Mesenchymal stem cell (in vitro differentiated cells and primary cell): ENCODE measurements around the gene TMEM186.

Experiments
- DNase-seq: peaks from one replicate; pipeline ENCODE4 v3.0.0-alpha.2; 2013
- H2AFZ ChIP-seq: one replicate; pipeline ENCODE4 v1.6.1; 2013; ENCODE audit warnings: low read depth, mild to moderate bottlenecking, control low read depth, inconsistent platforms, low read length, moderate library complexity
- H2AK5ac ChIP-seq: 2 replicates; pipeline ENCODE4 v1.6.1; 2013; ENCODE audit warnings: low read length, moderate library complexity, mild to moderate bottlenecking, inconsistent platforms; ENCODE audit not compliant: severe bottlenecking
- H2BK120ac ChIP-seq: one replicate; pipeline ENCODE4 v1.6.1; 2013; ENCODE audit warnings: low read depth, mild to moderate bottlenecking, inconsistent platforms, low read length, moderate library complexity
- H2BK12ac ChIP-seq, 2 experiments: one replicate each; pipeline ENCODE4 v1.6.1; 2013; ENCODE audit warnings: inconsistent platforms in 2 of 2, low read length in 2 of 2, mild to moderate bottlenecking in 2 of 2, moderate library complexity in 2 of 2, control low read depth in 1 of 2
- H2BK15ac ChIP-seq: one replicate; pipeline ENCODE4 v1.6.1; 2013; ENCODE audit warnings: mild to moderate bottlenecking, low read depth, inconsistent platforms; ENCODE audit not compliant: poor library complexity, severe bottlenecking
- H2BK5ac ChIP-seq: 2 replicates; pipeline ENCODE4 v1.6.1; 2013; ENCODE audit warnings: low read depth, mild to moderate bottlenecking, low read length, control low read depth, inconsistent platforms; ENCODE audit not compliant: poor library complexity, severe bottlenecking
- H3K14ac ChIP-seq, 2 experiments: one replicate each; pipeline ENCODE4 v1.6.1; 2013; ENCODE audit warnings: inconsistent platforms in 2 of 2, low read length in 2 of 2, control low read depth in 1 of 2, mild to moderate bottlenecking in 1 of 2, moderate library complexity in 1 of 2
- H3K18ac ChIP-seq, 2 experiments: one replicate each; pipeline ENCODE4 v1.6.1; 2013; ENCODE audit warnings: inconsistent platforms in 2 of 2, low read length in 2 of 2, control low read depth in 1 of 2, low read depth in 1 of 2, mild to moderate bottlenecking in 1 of 2
- H3K23ac ChIP-seq, 2 experiments: one replicate each; pipeline ENCODE4 v1.6.1; 2013; ENCODE audit warnings: inconsistent platforms in 2 of 2, low read length in 2 of 2, mild to moderate bottlenecking in 2 of 2, moderate library complexity in 2 of 2, control low read depth in 1 of 2
- H3K27ac ChIP-seq: 2 replicates; pipeline ENCODE4 v1.5.1; 2013; ENCODE audit warnings: mild to moderate bottlenecking, moderate library complexity, low read length, control low read depth, inconsistent platforms; ENCODE audit not compliant: poor library complexity, severe bottlenecking
- H3K27me3 ChIP-seq, 2 experiments: 2 replicates each; pipeline versions ENCODE4 v1.6.1 to v1.7.0; 2013; ENCODE audit warnings: low read length in 2 of 2, mild to moderate bottlenecking in 2 of 2, moderate library complexity in 2 of 2, control low read depth in 1 of 2, inconsistent platforms in 1 of 2; ENCODE audit not compliant: control insufficient read depth in 1 of 2, insufficient read depth in 1 of 2
- H3K36me3 ChIP-seq, 2 experiments: 2 replicates each; pipeline versions ENCODE4 v1.6.1 to v1.7.0; 2013; ENCODE audit warnings: low read length in 2 of 2, control low read depth in 1 of 2, inconsistent platforms in 1 of 2, low read depth in 1 of 2, mild to moderate bottlenecking in 1 of 2; ENCODE audit not compliant: insufficient read depth in 2 of 2, control insufficient read depth in 1 of 2
- H3K4ac ChIP-seq, 2 experiments: one replicate each; pipeline ENCODE4 v1.6.1; 2013; ENCODE audit warnings: inconsistent platforms in 2 of 2, low read length in 2 of 2, mild to moderate bottlenecking in 2 of 2, moderate library complexity in 2 of 2, control low read depth in 1 of 2, low read depth in 1 of 2
- H3K4me1 ChIP-seq: 2 replicates; pipeline ENCODE4 v1.6.1; 2013; ENCODE audit warnings: low read depth, low read length, control low read depth; ENCODE audit not compliant: control insufficient read depth, insufficient read depth
- H3K4me2 ChIP-seq: 2 replicates; pipeline ENCODE4 v1.6.1; 2013; ENCODE audit warnings: low read length, mild to moderate bottlenecking, inconsistent platforms; ENCODE audit not compliant: poor library complexity, severe bottlenecking
- H3K4me3 ChIP-seq, 2 experiments: 2 replicates each; pipeline versions ENCODE4 v1.5.1 to v1.7.0; 2013; ENCODE audit warnings: low read length in 2 of 2, mild to moderate bottlenecking in 2 of 2, control low read depth in 1 of 2, low read depth in 1 of 2; ENCODE audit not compliant: insufficient read depth in 1 of 2
- H3K79me1 ChIP-seq: replicated peaks from 2 replicates; pipeline ENCODE4 v1.6.1; 2013; ENCODE audit warnings: mild to moderate bottlenecking, control low read depth, low read length, inconsistent platforms; ENCODE audit not compliant: poor library complexity, severe bottlenecking
- H3K9ac ChIP-seq: 2 replicates; pipeline ENCODE4 v1.7.0; 2013; ENCODE audit warnings: mild to moderate bottlenecking, low read length, moderate library complexity
- H3K9me3 ChIP-seq: 2 replicates; pipeline ENCODE4 v1.7.0; 2013; ENCODE audit warnings: mild to moderate bottlenecking, low read length; ENCODE audit not compliant: control insufficient read depth
- H4K8ac ChIP-seq: one replicate; pipeline ENCODE4 v1.6.1; 2013; ENCODE audit warnings: inconsistent platforms, mild to moderate bottlenecking, low read length, moderate library complexity
- H4K91ac ChIP-seq: one replicate; pipeline ENCODE4 v1.6.1; 2013; ENCODE audit warnings: mild to moderate bottlenecking, low read length, inconsistent platforms
- WGBS: methylation state at CpG from one replicate; pipeline ENCODE4 v1.1.7; 2013; ENCODE audit warnings: mixed read lengths; 5-methylcytosine and 5-hydroxymethylcytosine counted together

The TMEM186 gene

DNA sequence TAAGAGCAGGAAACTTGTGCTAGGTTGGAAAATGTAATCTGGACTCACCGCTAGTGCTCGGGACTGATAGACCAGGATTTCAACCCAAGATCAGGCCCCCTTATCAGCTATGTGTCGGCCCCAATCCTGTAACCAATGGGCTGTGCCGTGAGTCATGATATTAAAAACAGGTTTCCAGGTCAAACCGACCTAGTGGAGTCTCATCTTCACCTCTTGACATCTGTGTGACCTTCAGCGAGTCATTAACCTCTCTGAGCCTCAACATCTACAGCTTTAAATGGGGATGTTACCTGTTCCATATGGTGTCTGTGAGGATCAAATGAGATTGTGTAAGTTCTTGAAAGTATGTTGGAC lies 712 bp upstream of the TMEM186 start:
- Histone ChIP-seq H3K4me3 (peak overlapping the region; percentile 91 to 97), H3K36me3 (peaks cover 15 to 54% of the 10 kb centered on the region in 2 experiments), H4K91ac (peak overlapping the region; percentile 99), H3K79me1 (peaks cover 22% of the 10 kb centered on the region), H3K4me2 (peak overlapping the region; percentile 91), H4K8ac (peak overlapping the region; percentile 99), H3K4me1 (peaks cover 11% of the 10 kb centered on the region), H2BK12ac (no peak overlapping the region), H3K27me3 (no peaks in the 10 kb centered on the region), H3K18ac (peak overlapping the region; percentile 96 to 98), H3K27ac (peak overlapping the region; percentile 81), H2AK5ac (peak overlapping the region; percentile 84), H2BK120ac (peak overlapping the region; percentile 39), H2AFZ (peak overlapping the region; percentile 46), H3K4ac (peak overlapping the region; percentile 98 to 100), H3K9me3 (no peaks in the 10 kb centered on the region), H3K14ac (peak overlapping the region; percentile 0 to 44), H2BK5ac (peak overlapping the region; percentile 79), H3K23ac (no peak overlapping the region), H2BK15ac (no peak overlapping the region), H3K9ac (peak overlapping the region; percentile 98)
- no peak for DNase-seq
- 0% methylated on average over 5 of the region's 6 CpGs for WGBS

DNA sequence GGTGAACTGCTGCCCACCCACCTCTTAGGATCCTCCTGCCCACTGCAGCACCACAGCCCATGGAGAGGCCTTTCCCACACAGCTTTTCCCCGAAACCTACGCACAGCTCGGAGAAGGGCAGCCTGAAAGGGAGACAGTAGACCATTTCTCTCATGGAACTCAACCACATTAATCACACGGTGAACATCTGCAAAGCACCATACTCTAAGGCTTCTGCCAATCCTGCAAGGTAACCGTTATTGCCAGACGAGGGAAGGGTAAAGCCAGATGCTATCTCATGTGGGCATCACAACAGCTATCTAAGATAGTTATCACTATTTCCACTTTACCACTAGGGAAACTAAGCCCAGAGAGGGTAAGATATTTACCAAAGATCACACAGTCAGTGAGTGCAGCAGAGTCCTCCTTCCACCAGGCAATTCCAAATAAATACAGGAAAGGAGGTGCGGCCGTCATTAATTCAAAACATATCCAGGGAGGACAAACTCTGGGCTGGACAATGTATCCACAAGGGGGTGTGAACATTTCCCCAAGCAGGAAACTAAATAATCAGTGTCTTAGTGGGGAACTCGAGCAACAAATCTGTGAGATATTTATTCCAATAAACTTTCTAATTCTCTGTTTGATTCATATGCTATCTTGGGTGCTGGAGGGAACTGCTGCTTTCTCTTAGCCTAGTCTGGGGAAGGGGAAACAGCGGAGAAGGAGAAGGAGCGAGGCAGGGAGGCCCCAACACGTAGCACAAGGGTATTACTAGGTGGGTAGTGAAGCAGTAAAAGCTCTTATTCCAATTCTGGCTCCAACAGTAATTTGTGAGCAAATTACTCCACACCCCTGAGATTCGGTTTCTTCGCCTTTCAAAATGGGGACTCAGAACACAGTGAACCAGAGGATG lies 723 bp downstream of the TMEM186 start:
- H3K4ac ChIP-seq: no peak overlapping the region
- peak overlapping the region; percentile 98 for H3K9ac ChIP-seq
- H3K36me3 ChIP-seq: peaks cover 4 to 43% of the 10 kb centered on the region in 2 experiments
- H2BK5ac ChIP-seq: no peak overlapping the region
- H3K4me1 ChIP-seq: peaks cover 11% of the 10 kb centered on the region
- peak overlapping the region; percentile 77 to 91 for H3K4me3 ChIP-seq
- H4K8ac ChIP-seq: peak overlapping the region; percentile 46
- DNase-seq: no peak
- H3K9me3 ChIP-seq: no peaks in the 10 kb centered on the region
- H3K4me2 ChIP-seq: peak overlapping the region; percentile 94
- H3K27me3 ChIP-seq: no peaks in the 10 kb centered on the region
- no peak overlapping the region for H3K18ac ChIP-seq
- peak overlapping the region; percentile 18 for H4K91ac ChIP-seq
- no peak overlapping the region for H3K23ac ChIP-seq
- H3K27ac ChIP-seq: no peak overlapping the region
- no peak overlapping the region for H2BK12ac ChIP-seq
- 62% methylated on average over 9 of the region's 14 CpGs for WGBS
- H2AK5ac ChIP-seq: no peak overlapping the region
- H2BK15ac ChIP-seq: no peak overlapping the region
- no peak overlapping the region for H3K14ac ChIP-seq
- H3K79me1 ChIP-seq: peaks cover 15% of the 10 kb centered on the region
- H2AFZ ChIP-seq: no peak overlapping the region
- H2BK120ac ChIP-seq: no peak overlapping the region

DNA sequence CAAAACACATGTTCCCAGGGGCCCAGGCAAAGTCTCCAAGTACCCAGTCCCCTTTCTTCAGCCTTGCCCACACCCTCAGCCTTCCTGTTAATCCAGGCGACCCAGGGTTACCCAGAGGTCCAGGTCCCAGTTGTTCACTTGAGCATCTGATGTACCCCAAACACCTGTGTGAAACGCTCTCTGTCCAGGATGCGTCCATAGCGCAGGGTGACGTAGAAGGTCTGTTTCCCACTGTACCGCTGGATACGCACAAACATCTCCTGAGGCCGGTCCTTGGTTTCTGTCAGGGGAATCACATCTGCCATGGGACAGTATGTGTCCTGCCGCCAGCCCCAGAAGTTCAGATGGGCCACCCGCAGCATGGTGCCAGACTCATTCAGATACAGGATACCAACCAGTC lies 1.6 kb downstream of the TMEM186 start:
- Histone ChIP-seq H3K9me3 (no peaks in the 10 kb centered on the region), H3K18ac (no peak overlapping the region), H3K27me3 (no peaks in the 10 kb centered on the region), H4K91ac (no peak overlapping the region), H2AK5ac (no peak overlapping the region), H3K9ac (peak overlapping the region; percentile 98), H3K4me1 (peaks cover 10% of the 10 kb centered on the region), H3K27ac (no peak overlapping the region), H3K36me3 (peaks cover 4 to 34% of the 10 kb centered on the region in 2 experiments), H2BK12ac (no peak overlapping the region), H3K23ac (no peak overlapping the region), H3K14ac (no peak overlapping the region), H3K4me2 (no peak overlapping the region), H3K4ac (no peak overlapping the region), H3K79me1 (peaks cover 20% of the 10 kb centered on the region), H3K4me3 (no peak overlapping the region), H4K8ac (no peak overlapping the region), H2BK120ac (no peak overlapping the region), H2AFZ (no peak overlapping the region), H2BK15ac (no peak overlapping the region), H2BK5ac (no peak overlapping the region)
- no peak for DNase-seq
- 97% methylated on average over 10 of the region's 10 CpGs for WGBS

DNA sequence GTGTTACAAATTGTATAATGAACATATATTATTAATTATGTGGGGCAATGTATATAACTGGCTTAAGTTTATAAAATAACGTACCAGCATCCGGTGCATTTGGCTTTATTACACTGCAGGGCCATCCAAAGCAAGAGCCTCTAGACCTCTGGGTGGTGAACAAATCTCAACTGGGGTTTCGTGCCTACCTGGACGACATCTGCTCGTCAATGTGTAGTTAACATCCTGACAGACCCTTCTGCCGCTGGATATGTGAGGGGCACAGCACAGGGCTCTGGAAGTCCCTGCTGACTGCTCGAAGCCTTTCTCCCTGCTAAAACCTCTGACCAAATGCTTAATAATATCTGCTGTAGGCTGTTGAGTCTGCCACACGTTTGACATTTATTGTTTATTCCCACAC lies 2.3 kb downstream of the TMEM186 start:
- Histone ChIP-seq H3K4me3 (no peak overlapping the region), H2BK15ac (no peak overlapping the region), H3K9ac (peak overlapping the region; percentile 98), H2BK5ac (no peak overlapping the region), H3K18ac (no peak overlapping the region), H3K4me1 (peaks cover 9% of the 10 kb centered on the region), H2AFZ (no peak overlapping the region), H4K8ac (no peak overlapping the region), H3K27ac (no peak overlapping the region), H3K4me2 (no peak overlapping the region), H3K23ac (no peak overlapping the region), H3K27me3 (no peaks in the 10 kb centered on the region), H3K36me3 (peaks cover 4 to 29% of the 10 kb centered on the region in 2 experiments), H2BK120ac (no peak overlapping the region), H3K9me3 (no peaks in the 10 kb centered on the region), H4K91ac (no peak overlapping the region), H3K14ac (no peak overlapping the region), H2BK12ac (no peak overlapping the region), H3K4ac (no peak overlapping the region), H2AK5ac (no peak overlapping the region), H3K79me1 (peaks cover 20% of the 10 kb centered on the region)
- DNase-seq: no peak
- WGBS: 96% methylated on average over 8 of the region's 8 CpGs
